Bronchial epithelial cell (primary cell): ENCODE data around the gene PANK1. TPM values are rescaled to one million over a fixed set of nuclear protein-coding genes. Genes with fewer than 3 reads are reported as not detected.

Source experiments
- DNase-seq: peaks from one replicate; pipeline ENCODE4 v3.0.0-alpha.2; 2010; ENCODE audit warnings: low read depth
- FAIRE-seq: peaks from 2 replicates; lab custom pipeline; 2011; peaks lifted over from hg19 to GRCh38; lab: Jason Lieb, UNC
- H3K27me3 ChIP-seq: 2 replicates; pipeline ENCODE4 v1.5.1; 2011; ENCODE audit warnings: low read length; ENCODE audit not compliant: control insufficient read depth, insufficient read depth
- H3K36me3 ChIP-seq: 2 replicates; pipeline ENCODE4 v1.5.1; 2011; ENCODE audit warnings: low read length; ENCODE audit not compliant: control insufficient read depth, insufficient read depth
- H3K4me3 ChIP-seq: 2 replicates; pipeline ENCODE4 v1.5.1; 2011; ENCODE audit warnings: mild to moderate bottlenecking, low read depth, low read length, control low read depth
- CTCF ChIP-seq: IDR thresholded peaks from 2 replicates; pipeline ENCODE4 v1.5.1; 2011; ENCODE audit warnings: mild to moderate bottlenecking, moderate library complexity, low read length, control low read depth, inconsistent platforms; ENCODE audit not compliant: insufficient read depth, severe bottlenecking
- total RNA-seq: library from RNA; depleted of rRNA; stranded (reverse); fragments of >200 nt; gene quantifications from 2 replicates; pipeline ENCODE4 v1.2.1, GENCODE V29; 2014

The PANK1 gene
- total RNA-seq, 1 donor from 2014 or later: 8.4 TPM

- Histone ChIP-seq H3K36me3 (no peaks in the 10 kb centered on the region), H3K27me3 (no peaks in the 10 kb centered on the region), H3K4me3 (no peak overlapping the region)
- FAIRE-seq (no peak), DNase-seq (no peak)
- no peak for TF ChIP-seq CTCF
Measured at GRCh38 chr10:89556600-89556999, 88.4 kb downstream of the PANK1 start.

- FAIRE-seq (no peak), DNase-seq (no peak)
- no peaks in the 10 kb centered on the region for H3K27me3 ChIP-seq
- TF ChIP-seq CTCF: no peak
- no peak overlapping the region for H3K4me3 ChIP-seq
- H3K36me3 ChIP-seq: no peaks in the 10 kb centered on the region
Measured at GRCh38 chr10:89555688-89556445, 89.2 kb downstream of the PANK1 start.

GRCh38 chr10:89554433-89554832 lies 90.6 kb downstream of the PANK1 start:
- FAIRE-seq: no peak
- H3K4me3 ChIP-seq: no peak overlapping the region
- no peaks in the 10 kb centered on the region for H3K27me3 ChIP-seq
- TF ChIP-seq CTCF: no peak
- no peak for DNase-seq
- no peaks in the 10 kb centered on the region for H3K36me3 ChIP-seq

GRCh38 chr10:89553064-89553734 lies 91.8 kb downstream of the PANK1 start:
- H3K4me3 ChIP-seq: no peak overlapping the region
- no peaks in the 10 kb centered on the region for H3K36me3 ChIP-seq
- TF ChIP-seq CTCF: no peak
- DNase-seq (peak; percentile 98), FAIRE-seq (no peak)
- H3K27me3 ChIP-seq: no peaks in the 10 kb centered on the region

- DNase-seq (no peak), FAIRE-seq (peak; percentile 23)
- H3K27me3 ChIP-seq: no peaks in the 10 kb centered on the region
- no peaks in the 10 kb centered on the region for H3K36me3 ChIP-seq
- H3K4me3 ChIP-seq: no peak overlapping the region
- TF ChIP-seq CTCF: no peak
Measured at GRCh38 chr10:89552213-89552612, 92.8 kb downstream of the PANK1 start.
